Liver (tissue), 9 donors: Measurements from ENCODE around the gene PTRH1. TPM values are rescaled to one million over a fixed set of nuclear protein-coding genes. Genes with fewer than 3 reads are reported as not detected.

Experiments
- DNase-seq: peaks from one replicate; pipeline ENCODE4 v3.0.0-alpha.2; 2017; ENCODE audit warnings: low spot score
- H3K27ac ChIP-seq, 2 donors: one replicate each; pipeline ENCODE4 v1.7.0; 2013; ENCODE audit warnings: inconsistent platforms in 2 of 2, low read length in 2 of 2, control low read depth in 1 of 2, low read depth in 1 of 2, mild to moderate bottlenecking in 1 of 2
- H3K27me3 ChIP-seq, 4 donors: one replicate each; pipeline versions ENCODE4 v1.6.1 to v1.7.0; 2013; ENCODE audit warnings: low read length in 3 of 4, inconsistent platforms in 1 of 4, mild to moderate bottlenecking in 1 of 4, moderate library complexity in 1 of 4; ENCODE audit not compliant: control insufficient read depth in 4 of 4, insufficient read depth in 4 of 4
- H3K36me3 ChIP-seq, 4 donors: one replicate each; pipeline versions ENCODE4 v1.6.1 to v1.7.0; 2013; ENCODE audit warnings: low read length in 3 of 4, mild to moderate bottlenecking in 3 of 4, low read depth in 1 of 4, moderate library complexity in 1 of 4; ENCODE audit not compliant: control insufficient read depth in 4 of 4, insufficient read depth in 3 of 4
- H3K4me1 ChIP-seq, 4 donors: one replicate each; pipeline versions ENCODE4 v1.6.1 to v1.7.0; 2013; ENCODE audit warnings: low read length in 3 of 4, mild to moderate bottlenecking in 3 of 4, moderate library complexity in 1 of 4; ENCODE audit not compliant: control insufficient read depth in 4 of 4, insufficient read depth in 4 of 4
- H3K4me3 ChIP-seq, 3 donors: one replicate each; pipeline versions ENCODE4 v1.6.1 to v1.7.0; 2013; ENCODE audit warnings: low read length in 3 of 3, control low read depth in 1 of 3, low read depth in 1 of 3, mild to moderate bottlenecking in 1 of 3
- H3K9ac ChIP-seq, 2 donors: one replicate each; pipeline ENCODE4 v1.7.0; 2013; ENCODE audit warnings: low read length in 2 of 2, mild to moderate bottlenecking in 2 of 2, moderate library complexity in 2 of 2, control low read depth in 1 of 2, low read depth in 1 of 2
- H3K9me3 ChIP-seq, 4 donors: one replicate each; pipeline versions ENCODE4 v1.6.1 to v1.7.0; 2013; ENCODE audit warnings: low read length in 3 of 4; ENCODE audit not compliant: control insufficient read depth in 4 of 4
- ATF3 ChIP-seq: IDR thresholded peaks from 2 replicates; pipeline ENCODE4 v1.6.1; 2016; ENCODE audit warnings: antibody characterized with exemption
- CTCF ChIP-seq: fragments of 150-350 bp; IDR thresholded peaks from 2 replicates; pipeline ENCODE4 v1.5.1; 2017; ENCODE audit warnings: improper control_type of control experiment, low read depth, low read length; ENCODE audit not compliant: missing input control
- EGR1 ChIP-seq, 2 donors: IDR thresholded peaks; 2 replicates each; pipeline ENCODE4 v1.6.1; 2016 to 2018; ENCODE audit warnings: antibody characterized with exemption in 2 of 2, low read depth in 2 of 2
- FOXA1 ChIP-seq: IDR thresholded peaks from 2 replicates; pipeline ENCODE4 v1.6.1; 2016; ENCODE audit warnings: antibody characterized with exemption
- FOXA2 ChIP-seq: IDR thresholded peaks from 2 replicates; pipeline ENCODE4 v1.6.1; 2016; ENCODE audit warnings: antibody characterized with exemption
- HNF4G ChIP-seq: IDR thresholded peaks from 2 replicates; pipeline ENCODE4 v1.6.1; 2016; ENCODE audit warnings: antibody characterized with exemption
- JUND ChIP-seq, 2 donors: IDR thresholded peaks; 2 replicates each; pipeline ENCODE4 v1.6.1; 2016; ENCODE audit warnings: antibody characterized with exemption in 2 of 2
- MAX ChIP-seq: IDR thresholded peaks from 2 replicates; pipeline ENCODE4 v1.6.1; 2016; ENCODE audit warnings: antibody characterized with exemption
- NR2F2 ChIP-seq: IDR thresholded peaks from 2 replicates; pipeline ENCODE4 v1.6.1; 2016; ENCODE audit warnings: antibody characterized with exemption
- SP1 ChIP-seq: IDR thresholded peaks from 2 replicates; pipeline ENCODE4 v1.6.1; 2018; ENCODE audit warnings: antibody characterized with exemption, mild to moderate bottlenecking
- TAF1 ChIP-seq: conservative IDR thresholded peaks from 2 replicates; pipeline ENCODE4 v1.6.1; 2016; ENCODE audit warnings: antibody characterized with exemption, mild to moderate bottlenecking
- YY1 ChIP-seq: IDR thresholded peaks from 2 replicates; pipeline ENCODE4 v1.6.1; 2016; ENCODE audit warnings: antibody characterized with exemption, mild to moderate bottlenecking
- ZBTB33 ChIP-seq: IDR thresholded peaks from 2 replicates; pipeline ENCODE4 v1.6.1; 2016; ENCODE audit warnings: antibody characterized with exemption
- WGBS: extraction: QIAGEN DNeasy Blood & Tissue Kit; methylation state at CpG from one replicate; pipeline ENCODE4 v1.1.7; 2013; 5-methylcytosine and 5-hydroxymethylcytosine counted together
- polyA plus RNA-seq, 2 donors: library from polyadenylated mRNA; stranded (reverse) in 1 of 2; unstranded in 1 of 2; fragments of 200-250 nt in 1 of 2; fragments of >200 nt in 1 of 2; fragmentation: Nextera tagmentation in 1 of 2; extraction: Ambion mirVana in 1 of 2; gene quantifications; one replicate each; pipeline versions ENCODE4 v1.2.1 to v1.2.3, GENCODE V29; 2013 to 2015
- total RNA-seq, 2 donors: library from RNA; depleted of rRNA; stranded (reverse); fragments of >200 nt; gene quantifications; one replicate each; pipeline ENCODE4 v1.2.3, GENCODE V29; 2014
- donor health status: healthy.
- donor health status: healthy.
- donor health status: healthy.
- donor health status: healthy.
- donor health status: healthy.

The PTRH1 gene
- total and polyA plus RNA-seq, 4 donors = 6.7 to 21.6 (median 9.7) TPM

- TF ChIP-seq ZBTB33 = no peak
- no peak for TF ChIP-seq NR2F2
- TF ChIP-seq ATF3 = no peak
- no peak for TF ChIP-seq EGR1 (IDR thresholded peaks at IDR 0.05; ENCODE audit: low read depth in 2 of 2)
Observed at GRCh38 chr9:127730262-127730661, 14.8 kb upstream of the PTRH1 start (continued).

- no peak overlapping the region for H3K27ac ChIP-seq
- no peaks in the 10 kb centered on the region for H3K9me3 ChIP-seq
- TF ChIP-seq TAF1 (no peak), FOXA1 (no peak), FOXA2 (no peak), YY1 (no peak), HNF4G (no peak)
- H3K4me3 ChIP-seq = no peak overlapping the region
- peaks cover 0 to 3% (median 1%) of the 10 kb centered on the region in 4 donors for H3K36me3 ChIP-seq
- no peak for DNase-seq
- peaks cover under 1 to 9% (median 6%) of the 10 kb centered on the region in 4 donors for H3K4me1 ChIP-seq
- no peaks in the 10 kb centered on the region for H3K27me3 ChIP-seq
- no peak overlapping the region for H3K9ac ChIP-seq
- WGBS = 90% methylated on average over 18 of the region's 18 CpGs
Observed at GRCh38 chr9:127729522-127730256, 14.2 kb upstream of the PTRH1 start.

- Histone ChIP-seq H3K9me3 (no peaks in the 10 kb centered on the region), H3K4me3 (no peak overlapping the region), H3K36me3 (peaks cover 0 to 3% (median 1%) of the 10 kb centered on the region in 4 donors), H3K27me3 (no peaks in the 10 kb centered on the region), H3K9ac (no peak overlapping the region), H3K27ac (no peak overlapping the region), H3K4me1 (peaks cover 0 to 5% (median 1%) of the 10 kb centered on the region in 4 donors)
- no peak for DNase-seq
- WGBS = 93% methylated on average over 8 of the region's 8 CpGs
- TF ChIP-seq EGR1 (IDR thresholded peaks at IDR 0.05; ENCODE audit: low read depth in 2 of 2) (no peak), JUND (IDR thresholded peaks at IDR 0.05) (no peak), CTCF (no peak), NR2F2 (no peak), ATF3 (no peak), SP1 (no peak), MAX (no peak)
Observed at GRCh38 chr9:127728808-127729207, 13.3 kb upstream of the PTRH1 start.
